GM11168 (cell line): ENCODE measurements around the gene SKI.
"Not testable (repeated sequence)": the region's sequence is repeated elsewhere in the genome, so short reads cannot be mapped to it uniquely, and the experiment has no call there.

ENCODE experiments used
- in situ Hi-C: fragments of 300-500 bp; cut with MboI; formaldehyde crosslinking; loops from one replicate; pipeline ENCODE4 v1.12.0; 2022; ENCODE audit warnings: low sequenced_read_pairs; ENCODE audit not compliant: unreplicated experiment

SKI gene

GRCh38 chr1:2236695-2237677, 8.9 kb downstream of the SKI start:
- in situ Hi-C loops: no loop called here

- in situ Hi-C loops: no loop called here
Observed at GRCh38 chr1:2237773-2238172, 9.7 kb downstream of the SKI start.

GRCh38 chr1:2238361-2239012, 10.4 kb downstream of the SKI start:
- in situ Hi-C loops: no loop called here

GRCh38 chr1:2239013-2239370, 10.9 kb downstream of the SKI start:
- in situ Hi-C loops: no loop called here

- in situ Hi-C loops: no loop called here
Observed at GRCh38 chr1:2239384-2239985, 11.4 kb downstream of the SKI start.

GRCh38 chr1:2240270-2241156, 12.4 kb downstream of the SKI start:
- in situ Hi-C loops: no loop called here

- in situ Hi-C loops: no loop called here
Observed at GRCh38 chr1:2241820-2242219, 13.7 kb downstream of the SKI start.

- in situ Hi-C loops: no loop called here
Observed at GRCh38 chr1:2242814-2243725, 15.0 kb downstream of the SKI start.

GRCh38 chr1:2247045-2247394, 18.9 kb downstream of the SKI start:
- in situ Hi-C loops: not testable (repeated sequence)

GRCh38 chr1:2247760-2248126, 19.6 kb downstream of the SKI start:
- in situ Hi-C loops: no loop called here

GRCh38 chr1:2248127-2248826, 20.2 kb downstream of the SKI start:
- in situ Hi-C loops: no loop called here

GRCh38 chr1:2248854-2249558, 20.9 kb downstream of the SKI start:
- in situ Hi-C loops: no loop called here

GRCh38 chr1:2249559-2249906, 21.4 kb downstream of the SKI start:
- in situ Hi-C loops: no loop called here

GRCh38 chr1:2250721-2251281, 22.7 kb downstream of the SKI start:
- in situ Hi-C loops: no loop called here

GRCh38 chr1:2251363-2251762, 23.2 kb downstream of the SKI start:
- in situ Hi-C loops: no loop called here

- in situ Hi-C loops: no loop called here
Observed at GRCh38 chr1:2251786-2252185, 23.7 kb downstream of the SKI start.

GRCh38 chr1:2252423-2252822, 24.3 kb downstream of the SKI start:
- in situ Hi-C loops: no loop called here
